Neural progenitor cell (in vitro differentiated cells): Measurements from ENCODE around the gene IL25. TPM values are rescaled to one million over a fixed set of nuclear protein-coding genes. Genes with fewer than 3 reads are reported as not detected.

ENCODE experiments used
- DNase-seq: peaks from one replicate; pipeline ENCODE4 v3.0.0-alpha.2; 2016; ENCODE audit warnings: low spot score
- H2AFZ ChIP-seq: fragments of 200-600 bp; sonication (generic); replicated peaks from 2 replicates; pipeline ENCODE4 v1.6.1; 2016; ENCODE audit warnings: antibody characterized with exemption
- H3F3A ChIP-seq: fragments of 200-600 bp; sonication (generic); 2 replicates; pipeline ENCODE4 v1.6.1; 2016; ENCODE audit warnings: antibody characterized with exemption, low read depth
- H3K27ac ChIP-seq: fragments of 200-600 bp; sonication (generic); 2 replicates; pipeline ENCODE4 v1.5.1; 2016; ENCODE audit warnings: mild to moderate bottlenecking
- H3K27me3 ChIP-seq: fragments of 200-600 bp; sonication (generic); 2 replicates; pipeline ENCODE4 v1.6.1; 2016; ENCODE audit warnings: mild to moderate bottlenecking, moderate library complexity
- H3K36me3 ChIP-seq: fragments of 200-600 bp; sonication (generic); 2 replicates; pipeline ENCODE4 v1.5.1; 2016
- H3K4me1 ChIP-seq: fragments of 200-600 bp; sonication (generic); 2 replicates; pipeline ENCODE4 v1.6.1; 2016; ENCODE audit warnings: mixed run types
- H3K4me2 ChIP-seq: fragments of 200-600 bp; sonication (generic); 2 replicates; pipeline ENCODE4 v1.6.1; 2016
- H3K4me3 ChIP-seq: fragments of 200-600 bp; sonication (generic); 2 replicates; pipeline ENCODE4 v1.5.1; 2016
- H3K79me2 ChIP-seq: fragments of 200-600 bp; sonication (generic); 2 replicates; pipeline ENCODE4 v1.6.1; 2016; ENCODE audit warnings: low read depth
- H3K9ac ChIP-seq: fragments of 200-600 bp; sonication (generic); 2 replicates; pipeline ENCODE4 v1.6.1; 2016
- H3K9me3 ChIP-seq: fragments of 200-600 bp; sonication (generic); 2 replicates; pipeline ENCODE4 v1.5.1; 2016; ENCODE audit warnings: low read depth
- H4K20me1 ChIP-seq: fragments of 200-600 bp; sonication (generic); 2 replicates; pipeline ENCODE4 v1.6.1; 2016; ENCODE audit warnings: low read depth
- H3K27ac Mint-ChIP-seq: 3 replicates; pipeline ENCODE4 v1.8.0; 2021; ENCODE audit warnings: mixed read lengths
- H3K27me3 Mint-ChIP-seq: 2 replicates; pipeline ENCODE4 v1.8.0; 2022; ENCODE audit warnings: low read depth, mild to moderate bottlenecking, inconsistent platforms, moderate library complexity, mixed read lengths; ENCODE audit not compliant: insufficient read depth
- H3K36me3 Mint-ChIP-seq: 3 replicates; pipeline ENCODE4 v1.8.0; 2021; ENCODE audit warnings: mixed read lengths
- H3K4me1 Mint-ChIP-seq: 3 replicates; pipeline ENCODE4 v1.8.0; 2021; ENCODE audit warnings: mixed read lengths
- H3K4me3 Mint-ChIP-seq: 3 replicates; pipeline ENCODE4 v1.8.0; 2021; ENCODE audit warnings: mild to moderate bottlenecking, moderate library complexity, mixed read lengths
- H3K9me3 Mint-ChIP-seq: 3 replicates; pipeline ENCODE4 v1.8.0; 2020; ENCODE audit warnings: mixed read lengths
- EZH2 ChIP-seq: fragments of 200-600 bp; sonication (generic); IDR thresholded peaks from 2 replicates; pipeline ENCODE4 v1.6.1; 2017; ENCODE audit warnings: antibody characterized with exemption, mild to moderate bottlenecking, moderate library complexity
- EZH2phosphoT487 ChIP-seq: fragments of 200-600 bp; sonication (generic); IDR thresholded peaks from 2 replicates; pipeline ENCODE4 v1.6.1; 2017; ENCODE audit warnings: antibody characterized with exemption
- total RNA-seq: library from RNA; depleted of rRNA; stranded (reverse); fragments of >200 nt; gene quantifications from 2 replicates; pipeline ENCODE4 v1.2.3, GENCODE V29; 2015; ENCODE audit warnings: low replicate concordance
- TF ChIP-seq, protein P1 (sequence below): fragments of 200-600 bp; sonication (generic); IDR thresholded peaks from 2 replicates; pipeline ENCODE4 v1.5.1; 2017; ENCODE audit warnings: antibody characterized with exemption, mild to moderate bottlenecking

Gene IL25
- total RNA-seq, 1 donor from 2014 or later = not detected

DNA sequence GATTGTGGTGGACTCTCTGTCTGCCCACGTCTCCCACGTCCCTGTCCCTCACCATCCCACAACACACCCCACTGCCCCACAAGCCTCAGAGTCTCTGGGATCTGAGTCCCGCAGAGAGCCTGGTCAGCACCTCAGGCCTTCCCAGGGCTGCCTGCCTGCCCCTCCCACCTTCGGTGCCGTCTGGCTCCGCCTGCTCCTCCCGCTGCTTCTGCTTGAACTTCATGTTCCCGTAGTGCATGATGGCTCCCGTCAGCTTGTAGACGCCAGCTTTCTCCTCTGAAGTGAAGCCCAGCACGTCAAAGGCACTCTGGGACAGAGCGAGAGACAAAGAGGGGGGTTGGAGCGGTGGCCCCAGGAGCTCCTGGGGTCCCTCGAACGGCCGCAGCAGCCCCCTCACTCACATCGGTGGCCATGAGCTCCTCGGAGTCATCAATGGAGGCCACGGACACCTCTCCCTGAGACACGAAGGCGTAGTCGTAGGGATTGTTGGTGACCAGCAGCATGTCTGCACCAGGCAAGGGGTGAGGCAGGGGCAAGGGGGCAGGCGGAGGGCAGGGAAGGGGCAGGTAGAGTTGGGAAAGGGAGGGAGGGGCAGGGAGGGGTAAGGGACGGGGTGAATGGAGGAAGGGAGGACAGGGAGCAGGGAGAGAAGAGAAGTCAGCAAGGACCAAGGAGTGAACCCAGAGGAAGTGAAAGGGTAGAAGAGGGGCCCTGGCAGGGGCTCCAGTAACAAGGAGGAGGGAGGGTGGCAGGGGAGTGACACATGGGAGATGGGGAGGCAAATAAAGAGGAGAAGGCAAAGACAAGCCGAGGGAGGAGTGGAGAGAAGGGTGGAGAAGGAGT lies 29.9 kb downstream of the IL25 start:
- peaks cover 15% of the 10 kb centered on the region for H3K27me3 Mint-ChIP-seq

DNA sequence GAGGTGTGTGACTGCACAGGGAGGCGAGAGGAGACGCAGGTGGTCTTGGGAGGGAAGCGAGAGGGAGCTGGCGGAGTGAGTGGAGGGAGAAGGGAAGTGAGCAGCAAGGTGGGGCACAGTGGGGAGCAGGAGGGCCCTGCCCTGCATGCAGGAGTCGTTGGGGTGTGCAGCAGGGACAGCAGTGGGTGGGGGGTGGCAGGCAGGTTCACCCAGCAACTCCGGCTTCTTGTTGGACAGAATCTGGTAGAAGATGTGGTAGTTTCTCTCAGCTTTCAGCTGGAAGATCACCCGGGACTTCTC lies 30.5 kb downstream of the IL25 start:
- peaks cover 11% of the 10 kb centered on the region for H3K4me1 Mint-ChIP-seq
- peaks cover 15% of the 10 kb centered on the region for H3K27me3 Mint-ChIP-seq
- H3K4me1 ChIP-seq = no peaks in the 10 kb centered on the region
- no peak overlapping the region for H3K27ac ChIP-seq
- H3K36me3 ChIP-seq = no peaks in the 10 kb centered on the region
- no peak overlapping the region for H3K4me3 Mint-ChIP-seq
- H3K4me2 ChIP-seq = no peak overlapping the region
- H3K9me3 Mint-ChIP-seq = peaks cover 6% of the 10 kb centered on the region
- no peaks in the 10 kb centered on the region for H3F3A ChIP-seq
- H3K9me3 ChIP-seq = no peaks in the 10 kb centered on the region
- no peaks in the 10 kb centered on the region for H3K79me2 ChIP-seq
- H3K9ac ChIP-seq = no peak overlapping the region
- TF ChIP-seq, protein P1, sequence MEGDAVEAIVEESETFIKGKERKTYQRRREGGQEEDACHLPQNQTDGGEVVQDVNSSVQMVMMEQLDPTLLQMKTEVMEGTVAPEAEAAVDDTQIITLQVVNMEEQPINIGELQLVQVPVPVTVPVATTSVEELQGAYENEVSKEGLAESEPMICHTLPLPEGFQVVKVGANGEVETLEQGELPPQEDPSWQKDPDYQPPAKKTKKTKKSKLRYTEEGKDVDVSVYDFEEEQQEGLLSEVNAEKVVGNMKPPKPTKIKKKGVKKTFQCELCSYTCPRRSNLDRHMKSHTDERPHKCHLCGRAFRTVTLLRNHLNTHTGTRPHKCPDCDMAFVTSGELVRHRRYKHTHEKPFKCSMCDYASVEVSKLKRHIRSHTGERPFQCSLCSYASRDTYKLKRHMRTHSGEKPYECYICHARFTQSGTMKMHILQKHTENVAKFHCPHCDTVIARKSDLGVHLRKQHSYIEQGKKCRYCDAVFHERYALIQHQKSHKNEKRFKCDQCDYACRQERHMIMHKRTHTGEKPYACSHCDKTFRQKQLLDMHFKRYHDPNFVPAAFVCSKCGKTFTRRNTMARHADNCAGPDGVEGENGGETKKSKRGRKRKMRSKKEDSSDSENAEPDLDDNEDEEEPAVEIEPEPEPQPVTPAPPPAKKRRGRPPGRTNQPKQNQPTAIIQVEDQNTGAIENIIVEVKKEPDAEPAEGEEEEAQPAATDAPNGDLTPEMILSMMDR = no peak
- TF ChIP-seq EZH2 (no peak), EZH2phosphoT487 (no peak)
- no peak overlapping the region for H3K4me3 ChIP-seq
- H2AFZ ChIP-seq = no peak overlapping the region
- H4K20me1 ChIP-seq = no peaks in the 10 kb centered on the region
- H3K36me3 Mint-ChIP-seq = no peaks in the 10 kb centered on the region
- H3K27ac Mint-ChIP-seq = no peak overlapping the region
- peaks cover 6% of the 10 kb centered on the region for H3K27me3 ChIP-seq
- no peak for DNase-seq

More for the DNA sequence above, 29.9 kb downstream of the IL25 start:
- H3K9me3 ChIP-seq = no peaks in the 10 kb centered on the region
- Mint-ChIP-seq H3K4me1 (peaks cover 11% of the 10 kb centered on the region), H3K36me3 (no peaks in the 10 kb centered on the region), H3K27ac (no peak overlapping the region), H3K4me3 (no peak overlapping the region), H3K9me3 (peaks cover 6% of the 10 kb centered on the region)
- no peak overlapping the region for H3K4me2 ChIP-seq
- H3K79me2 ChIP-seq = no peaks in the 10 kb centered on the region
- no peak overlapping the region for H3K27ac ChIP-seq
- no peaks in the 10 kb centered on the region for H3K36me3 ChIP-seq
- no peaks in the 10 kb centered on the region for H4K20me1 ChIP-seq
- no peak overlapping the region for H3K4me3 ChIP-seq
- H3F3A ChIP-seq = no peaks in the 10 kb centered on the region
- H3K4me1 ChIP-seq = no peaks in the 10 kb centered on the region
- DNase-seq = no peak
- peaks cover 6% of the 10 kb centered on the region for H3K27me3 ChIP-seq
- TF ChIP-seq, protein P1 = no peak
- no peak for TF ChIP-seq EZH2
- TF ChIP-seq EZH2phosphoT487 = no peak
- H2AFZ ChIP-seq = no peak overlapping the region
- no peak overlapping the region for H3K9ac ChIP-seq

DNA sequence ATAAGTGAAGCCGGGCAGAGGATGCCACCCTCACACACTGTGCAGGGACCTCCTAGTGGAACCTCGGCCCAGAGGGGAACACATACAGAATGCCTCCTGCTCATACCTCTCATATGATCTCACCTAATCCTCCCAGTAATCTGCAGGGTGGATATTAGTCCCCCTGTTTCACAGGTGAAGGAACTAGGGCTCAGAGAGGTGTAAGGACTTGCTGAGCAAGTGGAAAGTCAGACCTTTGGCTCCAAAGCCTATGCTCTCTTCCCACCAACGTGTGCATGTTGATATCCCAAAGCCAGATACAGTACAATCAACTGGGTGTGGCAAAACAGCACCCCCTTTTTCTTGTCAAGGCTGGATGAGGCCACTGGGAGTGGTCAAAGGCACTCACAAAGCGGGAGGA lies 31.3 kb downstream of the IL25 start:
- H3K27me3 ChIP-seq = peaks cover 6% of the 10 kb centered on the region
- H3F3A ChIP-seq = no peaks in the 10 kb centered on the region
- Mint-ChIP-seq H3K27ac (no peak overlapping the region), H3K27me3 (peaks cover 13% of the 10 kb centered on the region), H3K4me1 (peaks cover 12% of the 10 kb centered on the region), H3K9me3 (peaks cover 3% of the 10 kb centered on the region), H3K4me3 (no peak overlapping the region), H3K36me3 (no peaks in the 10 kb centered on the region)
- TF ChIP-seq, protein P1 = no peak
- no peak for TF ChIP-seq EZH2
- no peak for TF ChIP-seq EZH2phosphoT487
- H3K4me2 ChIP-seq = no peak overlapping the region
- no peaks in the 10 kb centered on the region for H3K36me3 ChIP-seq
- H2AFZ ChIP-seq = no peak overlapping the region
- DNase-seq = no peak
- no peak overlapping the region for H3K27ac ChIP-seq
- no peaks in the 10 kb centered on the region for H3K4me1 ChIP-seq
- no peaks in the 10 kb centered on the region for H3K79me2 ChIP-seq
- H3K9ac ChIP-seq = no peak overlapping the region
- no peaks in the 10 kb centered on the region for H4K20me1 ChIP-seq
- no peak overlapping the region for H3K4me3 ChIP-seq
- no peaks in the 10 kb centered on the region for H3K9me3 ChIP-seq
